GM23338 (cell line): Measurements from ENCODE around the gene MCOLN2.
A peak's percentile ranks its signal among the peaks of the same experiment; 100 is the strongest.

Experiments used
- CREB1 ChIP-seq: fragments of 250-450 bp; sonication (Bioruptor Pico); IDR thresholded peaks from 2 replicates; pipeline ENCODE4 v1.5.0; 2020; ENCODE audit warnings: low read depth, mild to moderate bottlenecking, moderate library complexity
- CTCF ChIP-seq, 2 experiments: fragments of 200-600 bp in 1 of 2; sonication (generic) in 1 of 2; conservative IDR thresholded peaks; 2 replicates each; pipeline versions ENCODE4 v1.5.1 to v1.6.1; 2016 to 2017; ENCODE audit warnings: antibody characterized with exemption in 2 of 2, low read depth in 2 of 2, mild to moderate bottlenecking in 2 of 2, moderate library complexity in 1 of 2
- EZH2 ChIP-seq: fragments of 200-600 bp; sonication (generic); IDR thresholded peaks from one replicate; pipeline ENCODE4 v1.8.0; 2017; ENCODE audit warnings: antibody characterized with exemption, mild to moderate bottlenecking, low read depth; ENCODE audit not compliant: unreplicated experiment
- JUNB ChIP-seq: IDR thresholded peaks from one replicate; pipeline ENCODE4 v1.6.1; 2016; ENCODE audit warnings: antibody characterized with exemption; ENCODE audit not compliant: unreplicated experiment
- POLR2AphosphoS5 ChIP-seq: IDR thresholded peaks from 2 replicates; pipeline ENCODE4 v1.6.1; 2016; ENCODE audit warnings: antibody characterized with exemption, low read depth
- REST ChIP-seq: IDR thresholded peaks from one replicate; pipeline ENCODE4 v1.6.1; 2018; ENCODE audit warnings: antibody characterized with exemption; ENCODE audit not compliant: unreplicated experiment
- STAT1 ChIP-seq: IDR thresholded peaks from one replicate; pipeline ENCODE4 v1.6.1; 2016; ENCODE audit warnings: antibody characterized with exemption; ENCODE audit not compliant: unreplicated experiment
- ZNF462 ChIP-seq: fragments of 250-450 bp; sonication (Bioruptor Pico); IDR thresholded peaks from 2 replicates; pipeline ENCODE4 v1.5.0; 2020; ENCODE audit warnings: mild to moderate bottlenecking, moderate library complexity

- TF ChIP-seq CTCF (conservative IDR thresholded peaks at IDR 0.05; ENCODE audit: low read depth in 2 of 2), result peak in 1 of 2 experiments; percentile 34; a peak in 2 of 4 replicates
- TF ChIP-seq POLR2AphosphoS5, result no peak
- TF ChIP-seq EZH2, result no peak
- TF ChIP-seq REST, result no peak
- TF ChIP-seq CREB1 (CRISPR knock-in tag), result no peak
- no peak for TF ChIP-seq ZNF462
- TF ChIP-seq STAT1, result no peak
- no peak for TF ChIP-seq JUNB
Observed at GRCh38 chr1:85027242-85027983, 30.5 kb upstream of the MCOLN2 start.
